Mucosa of stomach (tissue), 1 donor: ENCODE data around the gene KCNA1.

Source experiments
- H3K27me3 ChIP-seq: one replicate; pipeline ENCODE4 v1.7.0; 2013; ENCODE audit warnings: mild to moderate bottlenecking, low read length; ENCODE audit not compliant: control insufficient read depth, insufficient read depth
- H3K36me3 ChIP-seq: one replicate; pipeline ENCODE4 v1.7.0; 2013; ENCODE audit warnings: low read length; ENCODE audit not compliant: control insufficient read depth, insufficient read depth
- H3K4me1 ChIP-seq: one replicate; pipeline ENCODE4 v1.7.0; 2013; ENCODE audit warnings: mild to moderate bottlenecking, low read length; ENCODE audit not compliant: control insufficient read depth, insufficient read depth
- H3K4me3 ChIP-seq: one replicate; pipeline ENCODE4 v1.7.0; 2013; ENCODE audit warnings: low read length
- H3K9ac ChIP-seq: one replicate; pipeline ENCODE4 v1.7.0; 2013; ENCODE audit warnings: mild to moderate bottlenecking, low read length, moderate library complexity
- H3K9me3 ChIP-seq: one replicate; pipeline ENCODE4 v1.7.0; 2013; ENCODE audit warnings: mild to moderate bottlenecking, low read length, moderate library complexity; ENCODE audit not compliant: control insufficient read depth
- donor health status: Pancreatic carcinoma.

The KCNA1 gene

GRCh38 chr12:4881266-4882064, 28.2 kb upstream of the KCNA1 start:
- no peak overlapping the region for H3K4me3 ChIP-seq
- no peaks in the 10 kb centered on the region for H3K9me3 ChIP-seq

GRCh38 chr12:4891866-4892265, 17.8 kb upstream of the KCNA1 start:
- no peaks in the 10 kb centered on the region for H3K9me3 ChIP-seq
- H3K36me3 ChIP-seq: no peaks in the 10 kb centered on the region
- no peaks in the 10 kb centered on the region for H3K4me1 ChIP-seq
- H3K27me3 ChIP-seq: no peaks in the 10 kb centered on the region
- H3K9ac ChIP-seq: no peak overlapping the region
- no peak overlapping the region for H3K4me3 ChIP-seq

More at GRCh38 chr12:4881266-4882064, 28.2 kb upstream of the KCNA1 start:
- no peak overlapping the region for H3K9ac ChIP-seq
- H3K36me3 ChIP-seq: no peaks in the 10 kb centered on the region
- H3K27me3 ChIP-seq: peaks cover 3% of the 10 kb centered on the region
- H3K4me1 ChIP-seq: no peaks in the 10 kb centered on the region

DNA sequence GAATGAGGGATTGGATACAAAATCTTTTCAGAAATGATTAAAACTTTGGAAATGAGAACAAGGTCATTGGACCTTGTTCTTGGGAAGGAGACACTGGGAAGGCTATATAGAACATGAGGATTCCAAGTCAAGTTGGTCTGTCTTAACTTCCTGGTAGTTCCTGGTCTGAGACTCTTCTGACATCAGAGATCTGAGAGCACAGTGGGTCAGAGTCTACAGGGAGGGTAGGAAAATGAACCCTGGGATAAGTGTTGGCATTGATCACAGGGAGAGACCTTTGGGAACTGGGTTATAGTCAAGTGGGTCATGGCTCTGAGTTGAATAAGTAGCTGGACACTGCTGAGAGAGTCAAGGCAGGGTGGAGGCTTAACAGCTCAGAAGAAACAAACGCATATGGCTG, 17.3 kb upstream of the KCNA1 start:
- Histone ChIP-seq H3K4me3 (no peak overlapping the region), H3K9ac (no peak overlapping the region), H3K4me1 (no peaks in the 10 kb centered on the region), H3K9me3 (no peaks in the 10 kb centered on the region), H3K27me3 (no peaks in the 10 kb centered on the region), H3K36me3 (no peaks in the 10 kb centered on the region)

DNA sequence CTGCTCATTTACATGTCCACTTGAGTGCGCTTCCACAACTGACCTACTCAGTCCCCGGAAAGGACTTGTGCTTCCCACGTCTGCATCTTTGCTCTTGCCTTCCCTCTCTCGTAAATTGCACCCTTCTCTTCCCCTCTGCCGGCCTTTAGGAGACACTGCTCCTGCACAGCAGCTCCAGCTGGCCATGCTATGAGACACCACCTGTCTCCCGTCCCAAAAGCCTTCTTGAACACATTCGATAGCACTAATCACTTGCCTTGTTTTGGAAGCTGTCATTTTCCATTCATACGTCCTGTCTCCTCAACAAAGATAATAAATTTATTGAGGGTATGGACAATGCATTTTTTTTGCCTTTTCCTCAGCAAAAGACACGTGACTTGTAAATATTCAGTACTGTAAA, 15.7 kb upstream of the KCNA1 start:
- no peaks in the 10 kb centered on the region for H3K9me3 ChIP-seq

GRCh38 chr12:4899364-4899763, 10.3 kb upstream of the KCNA1 start:
- Histone ChIP-seq H3K9me3 (no peaks in the 10 kb centered on the region), H3K4me1 (no peaks in the 10 kb centered on the region), H3K4me3 (no peak overlapping the region), H3K9ac (no peak overlapping the region), H3K36me3 (no peaks in the 10 kb centered on the region), H3K27me3 (no peaks in the 10 kb centered on the region)

More for the DNA sequence above, 15.7 kb upstream of the KCNA1 start:
- no peaks in the 10 kb centered on the region for H3K36me3 ChIP-seq
- H3K9ac ChIP-seq: no peak overlapping the region
- H3K4me1 ChIP-seq: no peaks in the 10 kb centered on the region
- no peak overlapping the region for H3K4me3 ChIP-seq
- H3K27me3 ChIP-seq: no peaks in the 10 kb centered on the region

- Histone ChIP-seq H3K4me1 (no peaks in the 10 kb centered on the region), H3K36me3 (no peaks in the 10 kb centered on the region), H3K27me3 (no peaks in the 10 kb centered on the region), H3K9me3 (no peaks in the 10 kb centered on the region), H3K4me3 (no peak overlapping the region), H3K9ac (no peak overlapping the region)
These were observed 9.4 kb upstream of the KCNA1 start for GRCh38 chr12:4900327-4900726.

DNA sequence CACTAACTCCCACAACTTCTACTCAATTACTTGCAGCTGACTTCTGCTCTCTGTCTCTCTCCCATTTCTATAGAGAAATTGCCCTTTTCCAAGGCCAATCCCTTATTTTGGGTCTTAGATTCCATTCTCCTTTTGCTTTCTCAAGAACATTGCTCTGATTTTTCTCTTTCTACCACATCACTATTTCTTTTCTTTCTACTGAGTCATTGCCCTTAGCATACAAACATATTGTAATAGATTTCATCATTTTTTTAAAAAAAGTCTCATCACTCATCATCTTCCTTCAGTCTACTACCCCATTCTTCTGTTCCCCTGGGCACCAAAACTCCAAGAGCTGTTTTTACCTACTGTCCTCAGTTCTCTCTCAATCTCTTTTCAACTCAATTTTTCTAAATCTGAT, 4.4 kb upstream of the KCNA1 start:
- no peaks in the 10 kb centered on the region for H3K36me3 ChIP-seq
- H3K9ac ChIP-seq: no peak overlapping the region
- no peaks in the 10 kb centered on the region for H3K4me1 ChIP-seq
- H3K4me3 ChIP-seq: no peak overlapping the region
- peaks cover 28% of the 10 kb centered on the region for H3K27me3 ChIP-seq
- H3K9me3 ChIP-seq: no peaks in the 10 kb centered on the region

- Histone ChIP-seq H3K9me3 (no peaks in the 10 kb centered on the region), H3K9ac (no peak overlapping the region), H3K4me3 (no peak overlapping the region), H3K27me3 (peaks cover 51% of the 10 kb centered on the region), H3K36me3 (no peaks in the 10 kb centered on the region), H3K4me1 (no peaks in the 10 kb centered on the region)
These were observed 858 bp upstream of the KCNA1 start for GRCh38 chr12:4908684-4909409.

DNA sequence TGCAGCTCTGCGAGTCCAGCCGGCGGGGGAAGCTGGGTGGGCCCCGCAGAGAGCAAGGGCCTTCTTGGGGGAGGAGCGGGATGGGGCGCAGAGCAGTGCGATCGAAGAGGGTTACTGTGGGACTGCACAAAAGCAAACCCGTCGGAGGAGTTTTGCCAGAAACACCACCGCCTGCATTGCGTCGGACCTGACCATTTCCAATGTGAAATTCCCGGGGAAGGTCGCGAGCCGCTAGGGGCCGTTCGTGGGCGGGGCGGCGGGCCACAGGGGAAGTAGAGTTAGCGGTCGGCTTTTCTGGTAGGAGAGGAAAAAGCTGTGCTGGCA, 333 bp upstream of the KCNA1 start:
- Histone ChIP-seq H3K4me1 (no peaks in the 10 kb centered on the region), H3K9ac (no peak overlapping the region), H3K36me3 (no peaks in the 10 kb centered on the region), H3K9me3 (no peaks in the 10 kb centered on the region), H3K4me3 (no peak overlapping the region), H3K27me3 (peaks cover 51% of the 10 kb centered on the region)

DNA sequence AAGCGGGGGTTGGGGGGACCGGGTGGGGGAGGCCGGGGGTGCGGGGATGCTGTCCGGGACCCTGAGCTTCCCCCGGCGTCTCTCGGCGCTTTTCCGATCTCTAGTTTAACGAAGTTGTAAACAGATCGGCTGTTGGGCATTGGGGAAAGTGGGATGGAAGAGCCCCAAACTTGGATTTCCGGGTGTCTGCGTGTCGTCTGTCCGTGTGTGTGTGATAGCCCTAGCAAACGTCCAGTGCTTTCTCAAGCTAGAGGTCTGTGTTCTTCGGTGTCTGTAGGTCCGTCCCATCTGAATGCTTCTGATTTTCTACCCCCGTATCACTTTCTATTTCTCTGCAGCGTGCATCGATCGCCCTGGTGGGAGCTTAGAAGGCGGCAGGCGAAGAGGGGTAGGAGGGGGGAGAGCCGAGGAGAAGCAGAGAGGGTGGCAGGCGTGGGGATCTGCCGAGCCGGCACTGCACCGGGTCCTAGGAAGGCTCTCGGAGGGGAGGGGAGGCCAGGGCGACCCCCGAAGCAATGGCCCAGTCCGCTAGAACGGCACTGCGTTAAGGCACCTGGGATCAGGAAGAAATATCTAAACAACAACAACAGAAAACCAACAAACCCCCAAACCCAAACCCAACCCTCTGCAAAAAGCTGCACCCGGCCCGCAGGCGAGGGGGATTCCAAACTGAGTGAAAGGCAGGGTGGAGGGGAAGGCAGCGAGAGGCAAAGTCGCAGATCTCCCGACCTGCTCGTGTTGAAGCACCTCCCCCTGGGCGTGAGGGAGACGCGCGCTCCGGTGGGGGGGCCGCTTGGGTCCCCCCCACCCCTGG, 1.0 kb downstream of the KCNA1 start:
- H3K36me3 ChIP-seq: no peaks in the 10 kb centered on the region
- H3K4me3 ChIP-seq: no peak overlapping the region
- H3K27me3 ChIP-seq: peaks cover 60% of the 10 kb centered on the region
- no peaks in the 10 kb centered on the region for H3K9me3 ChIP-seq
- H3K9ac ChIP-seq: no peak overlapping the region
- no peaks in the 10 kb centered on the region for H3K4me1 ChIP-seq

DNA sequence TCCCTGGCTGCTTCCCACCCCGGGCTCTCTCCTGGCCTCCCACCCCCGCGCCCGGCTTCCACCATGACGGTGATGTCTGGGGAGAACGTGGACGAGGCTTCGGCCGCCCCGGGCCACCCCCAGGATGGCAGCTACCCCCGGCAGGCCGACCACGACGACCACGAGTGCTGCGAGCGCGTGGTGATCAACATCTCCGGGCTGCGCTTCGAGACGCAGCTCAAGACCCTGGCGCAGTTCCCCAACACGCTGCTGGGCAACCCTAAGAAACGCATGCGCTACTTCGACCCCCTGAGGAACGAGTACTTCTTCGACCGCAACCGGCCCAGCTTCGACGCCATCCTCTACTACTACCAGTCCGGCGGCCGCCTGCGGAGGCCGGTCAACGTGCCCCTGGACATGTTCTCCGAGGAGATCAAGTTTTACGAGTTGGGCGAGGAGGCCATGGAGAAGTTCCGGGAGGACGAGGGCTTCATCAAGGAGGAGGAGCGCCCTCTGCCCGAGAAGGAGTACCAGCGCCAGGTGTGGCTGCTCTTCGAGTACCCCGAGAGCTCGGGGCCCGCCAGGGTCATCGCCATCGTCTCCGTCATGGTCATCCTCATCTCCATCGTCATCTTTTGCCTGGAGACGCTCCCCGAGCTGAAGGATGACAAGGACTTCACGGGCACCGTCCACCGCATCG, 1.8 kb downstream of the KCNA1 start:
- Histone ChIP-seq H3K4me1 (no peaks in the 10 kb centered on the region), H3K9ac (no peak overlapping the region), H3K9me3 (no peaks in the 10 kb centered on the region), H3K4me3 (no peak overlapping the region), H3K36me3 (no peaks in the 10 kb centered on the region), H3K27me3 (peaks cover 60% of the 10 kb centered on the region)
